ENCODE measurements around the gene PDE7B.

DNA sequence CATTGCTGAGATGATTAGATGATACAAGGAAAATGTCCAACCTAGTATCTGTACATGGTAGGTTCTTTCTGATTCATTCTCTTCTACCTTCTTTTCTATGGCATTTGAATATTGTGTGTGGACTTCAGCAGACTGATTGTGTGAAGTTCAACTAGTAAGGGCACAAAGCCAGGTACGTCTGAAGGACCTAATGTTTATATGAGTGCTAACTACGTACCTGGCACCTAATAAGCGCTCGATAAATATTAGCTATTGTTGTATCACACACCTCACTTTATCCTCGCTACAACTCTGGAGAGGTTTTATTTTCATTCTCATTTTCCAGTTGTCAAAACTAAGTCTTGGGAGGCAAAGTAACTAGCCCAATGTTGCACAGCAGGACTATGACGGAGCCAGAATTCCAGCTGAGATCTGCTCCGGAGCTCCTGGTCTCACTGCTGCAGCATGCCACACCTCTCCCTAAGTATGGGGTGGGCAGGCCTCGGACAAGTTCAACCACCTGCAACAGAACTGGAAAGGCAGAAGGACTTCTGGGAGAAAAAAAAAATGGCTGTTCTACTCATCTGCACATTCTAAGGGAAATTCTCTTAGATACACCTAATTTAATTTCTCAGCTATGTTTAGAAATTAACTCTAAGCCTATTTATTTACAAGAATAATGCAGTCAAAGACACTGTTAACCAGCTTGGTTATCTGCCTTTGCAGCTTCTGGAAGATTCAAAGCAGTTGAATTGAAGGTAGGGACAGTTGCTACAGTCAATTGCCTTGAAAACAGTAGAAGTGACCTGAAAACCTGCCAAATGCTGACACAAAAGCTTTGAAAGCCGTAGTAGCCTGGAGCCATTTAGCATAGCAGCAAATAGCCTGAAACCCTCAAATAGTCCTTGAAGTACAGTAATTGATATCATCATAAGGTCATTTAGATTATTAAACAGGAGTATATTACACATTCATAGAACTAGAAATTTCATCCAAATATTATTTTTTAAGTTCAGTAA, 165.0 kb downstream of the PDE7B start:
- TF ChIP-seq FOS (IDR thresholded peaks at IDR 0.05; ENCODE audit: low read depth, low read length), result no peak
- no peak for TF ChIP-seq POLR2A (IDR thresholded peaks at IDR 0.05; ENCODE audit: low read depth, low read length)
